Transverse colon (tissue), 3 donors: ENCODE measurements around the gene NKD1.

Experiments
- CTCF ChIP-seq, 5 experiments: fragments of 200-600 bp in 3 of 5; fragments of 450-650 bp in 2 of 5; sonication (generic) in 3 of 5; IDR thresholded peaks; 1 replicate in 2 of 5; 2 replicates in 3 of 5; pipeline ENCODE4 v1.5.1; 2016 to 2017; ENCODE audit warnings: antibody characterized with exemption in 5 of 5, inconsistent platforms in 3 of 5, mild to moderate bottlenecking in 2 of 5, moderate library complexity in 1 of 5
- POLR2A ChIP-seq: fragments of 450-650 bp; IDR thresholded peaks from one replicate; pipeline ENCODE4 v1.6.1; 2016; ENCODE audit warnings: antibody characterized with exemption, mild to moderate bottlenecking, moderate library complexity

- TF ChIP-seq CTCF (IDR thresholded peaks at IDR 0.05) (no peak), POLR2A (no peak)
Observed at GRCh38 chr16:50617646-50618184, 69.5 kb downstream of the NKD1 start.
